IMR-90 (cell line): ENCODE measurements around the gene SERPINA12. TPM values are rescaled to one million over a fixed set of nuclear protein-coding genes. Genes with fewer than 3 reads are reported as not detected.

Experiments used
- ATAC-seq: fragments of 200-7000 bp; cut with Tn5 transposase; 2 replicates; pipeline ENCODE4 v1.9.1; 2020; ENCODE audit warnings: low read depth, mild to moderate bottlenecking, moderate library complexity
- BruUV-seq: library from RNA; stranded (reverse); fragments of 400-500 nt; replicated peaks from 2 replicates; lab custom pipeline; 2021; lab: Mats Ljungman, UMichigan
- CTCF ChIA-PET: fragments of 300-600 bp; formaldehyde crosslinking; extraction: SDS; loops from one replicate; lab custom pipeline; 2021; ENCODE audit warnings: antibody characterized with exemption; lab: Yijun Ruan, JAX
- POLR2A ChIA-PET: fragments of 300-600 bp; sonication (Branson Sonifier 250); formaldehyde crosslinking; loops from one replicate; lab custom pipeline; 2022; ENCODE audit warnings: antibody characterized with exemption; ENCODE audit not compliant: unreplicated experiment; lab: Charles Lee
- DNase-seq: peaks from one replicate; pipeline ENCODE4 v3.0.0; 2013
- H2AFZ ChIP-seq: replicated peaks from 2 replicates; pipeline ENCODE3; 2013; ENCODE audit warnings: low read length, mild to moderate bottlenecking; ENCODE audit not compliant: poor library complexity
- H2AK5ac ChIP-seq: 2 replicates; pipeline ENCODE4 v1.6.1; 2013; ENCODE audit warnings: low read depth, low read length, inconsistent platforms
- H2AK9ac ChIP-seq: replicated peaks from 2 replicates; pipeline ENCODE3; 2013; ENCODE audit warnings: mild to moderate bottlenecking, low read depth, low read length, moderate library complexity; ENCODE audit not compliant: poor library complexity
- H2BK120ac ChIP-seq: 2 replicates; pipeline ENCODE4 v1.6.1; 2013; ENCODE audit warnings: low read depth, low read length, inconsistent platforms
- H2BK15ac ChIP-seq: 3 replicates; pipeline ENCODE4 v1.6.1; 2013; ENCODE audit warnings: low read depth, low read length, inconsistent platforms
- H2BK20ac ChIP-seq: 2 replicates; pipeline ENCODE4 v1.6.1; 2013; ENCODE audit warnings: low read depth, mild to moderate bottlenecking, inconsistent platforms, low read length, moderate library complexity
- H2BK5ac ChIP-seq: 2 replicates; pipeline ENCODE4 v1.6.1; 2013; ENCODE audit warnings: mild to moderate bottlenecking, low read depth, low read length, inconsistent platforms; ENCODE audit not compliant: poor library complexity, severe bottlenecking
- H3K14ac ChIP-seq: replicated peaks from 2 replicates; pipeline ENCODE4 v1.6.1; 2013; ENCODE audit warnings: low read depth, low read length, inconsistent platforms
- H3K18ac ChIP-seq: 2 replicates; pipeline ENCODE4 v1.6.1; 2013; ENCODE audit warnings: low read depth, low read length, control low read depth
- H3K23ac ChIP-seq: 2 replicates; pipeline ENCODE4 v1.6.1; 2013; ENCODE audit warnings: low read depth, low read length, inconsistent platforms
- H3K27ac ChIP-seq: 2 replicates; pipeline ENCODE4 v1.5.1; 2013; ENCODE audit warnings: mild to moderate bottlenecking, control low read depth, low read length; ENCODE audit not compliant: insufficient read depth
- H3K27me3 ChIP-seq: 2 replicates; pipeline ENCODE4 v1.6.1; 2013; ENCODE audit warnings: low read length; ENCODE audit not compliant: control insufficient read depth, insufficient read depth
- H3K36me3 ChIP-seq: 2 replicates; pipeline ENCODE4 v1.6.1; 2013; ENCODE audit warnings: low read length, mixed read lengths; ENCODE audit not compliant: control insufficient read depth, insufficient read depth
- H3K4ac ChIP-seq: 2 replicates; pipeline ENCODE4 v1.6.1; 2013; ENCODE audit warnings: low read depth, low read length, inconsistent platforms
- H3K4me1 ChIP-seq: 2 replicates; pipeline ENCODE4 v1.6.1; 2013; ENCODE audit warnings: low read length, mixed read lengths; ENCODE audit not compliant: control insufficient read depth, insufficient read depth
- H3K4me2 ChIP-seq: 2 replicates; pipeline ENCODE4 v1.6.1; 2013; ENCODE audit warnings: low read depth, mild to moderate bottlenecking, control low read depth, low read length, moderate library complexity
- H3K4me3 ChIP-seq: 2 replicates; pipeline ENCODE4 v1.5.1; 2013; ENCODE audit warnings: low read depth, mild to moderate bottlenecking, control low read depth, low read length, moderate library complexity; ENCODE audit not compliant: insufficient read depth
- H3K56ac ChIP-seq: 2 replicates; pipeline ENCODE4 v1.6.1; 2013; ENCODE audit warnings: low read length, inconsistent platforms; ENCODE audit not compliant: insufficient read depth; ENCODE audit errors: extremely low read depth
- H3K79me1 ChIP-seq, 2 experiments: 2 replicates each; pipeline ENCODE4 v1.6.1; 2013; ENCODE audit warnings: low read length in 2 of 2, inconsistent platforms in 1 of 2, low read depth in 1 of 2
- H3K9ac ChIP-seq: 2 replicates; pipeline ENCODE4 v1.6.1; 2013; ENCODE audit warnings: low read depth, low read length, control low read depth
- H3K9me1 ChIP-seq: 2 replicates; pipeline ENCODE4 v1.6.1; 2013; ENCODE audit warnings: low read length, inconsistent platforms; ENCODE audit not compliant: insufficient read depth
- H3K9me3 ChIP-seq: 2 replicates; pipeline ENCODE4 v1.6.1; 2013; ENCODE audit warnings: low read length; ENCODE audit not compliant: control insufficient read depth, insufficient read depth
- H4K20me1 ChIP-seq: 2 replicates; pipeline ENCODE4 v1.6.1; 2013; ENCODE audit warnings: low read length, inconsistent platforms; ENCODE audit not compliant: insufficient read depth
- H4K5ac ChIP-seq: 2 replicates; pipeline ENCODE4 v1.6.1; 2013; ENCODE audit warnings: mild to moderate bottlenecking, low read depth, low read length, control low read depth
- H4K8ac ChIP-seq, 2 experiments: 2 replicates each; pipeline ENCODE4 v1.6.1; 2013; ENCODE audit warnings: low read depth in 2 of 2, low read length in 2 of 2, control low read depth in 1 of 2, inconsistent platforms in 1 of 2
- H4K91ac ChIP-seq: 2 replicates; pipeline ENCODE4 v1.6.1; 2013; ENCODE audit warnings: low read depth, low read length, inconsistent platforms; ENCODE audit not compliant: insufficient read depth
- BHLHE40 ChIP-seq: fragments of 150-350 bp; IDR thresholded peaks from 2 replicates; pipeline ENCODE4 v1.6.1; 2016; ENCODE audit warnings: mild to moderate bottlenecking, low read depth, low read length
- CEBPB ChIP-seq: IDR thresholded peaks from 2 replicates; pipeline ENCODE4 v1.6.1; 2012; ENCODE audit warnings: low read depth, low read length, improper control_type of control experiment
- CHD1 ChIP-seq: IDR thresholded peaks from 2 replicates; pipeline ENCODE4 v1.6.1; 2012; ENCODE audit warnings: low read depth, low read length, improper control_type of control experiment
- FOS ChIP-seq: fragments of 150-350 bp; IDR thresholded peaks from 2 replicates; pipeline ENCODE4 v1.6.1; 2016; ENCODE audit warnings: low read depth, low read length
- MAFK ChIP-seq: IDR thresholded peaks from 2 replicates; pipeline ENCODE4 v1.6.1; 2012; ENCODE audit warnings: low read depth, low read length, improper control_type of control experiment
- MAZ ChIP-seq: IDR thresholded peaks from 2 replicates; pipeline ENCODE4 v1.6.1; 2012; ENCODE audit warnings: low read depth, mild to moderate bottlenecking, low read length, improper control_type of control experiment, moderate library complexity, borderline replicate concordance
- MXI1 ChIP-seq: IDR thresholded peaks from 2 replicates; pipeline ENCODE4 v1.6.1; 2012; ENCODE audit warnings: low read depth, mild to moderate bottlenecking, low read length, moderate library complexity, borderline replicate concordance
- NFE2L2 ChIP-seq: fragments of 150-350 bp; IDR thresholded peaks from 2 replicates; pipeline ENCODE4 v1.6.1; 2016; ENCODE audit warnings: low read depth, mild to moderate bottlenecking, low read length
- RAD21 ChIP-seq: IDR thresholded peaks from 2 replicates; pipeline ENCODE4 v1.6.1; 2012; ENCODE audit warnings: low read length, improper control_type of control experiment
- RCOR1 ChIP-seq: IDR thresholded peaks from 2 replicates; pipeline ENCODE4 v1.6.1; 2012; ENCODE audit warnings: mild to moderate bottlenecking, low read length, improper control_type of control experiment; ENCODE audit not compliant: insufficient replicate concordance
- RFX5 ChIP-seq: IDR thresholded peaks from 2 replicates; pipeline ENCODE4 v1.8.0; 2012; ENCODE audit warnings: low read depth, mild to moderate bottlenecking, low read length, moderate library complexity
- SMC3 ChIP-seq: fragments of 150-350 bp; IDR thresholded peaks from 2 replicates; pipeline ENCODE4 v1.6.1; 2016; ENCODE audit warnings: low read depth, mild to moderate bottlenecking, antibody characterized with exemption, low read length, moderate library complexity
- WGBS, 2 experiments: methylation state at CpG; one replicate each; pipeline versions ENCODE4 v1.1.5 to v1.1.7; 2013; ENCODE audit warnings: missing lambda C conversion rate in 2 of 2; ENCODE audit not compliant: insufficient read length in 1 of 2; ENCODE audit errors: extremely low coverage in 2 of 2; 5-methylcytosine and 5-hydroxymethylcytosine counted together
- dilution Hi-C: fragments of 300-500 bp; cut with HindIII; formaldehyde crosslinking; loops from one replicate; pipeline ENCODE4 v1.14.3; 2018; ENCODE audit warnings: low sequenced_read_pairs; ENCODE audit not compliant: unreplicated experiment
- in situ Hi-C: fragments of 300-500 bp; cut with MboI; formaldehyde crosslinking; loops from 3 replicates; pipeline ENCODE4 v1.14.3; 2019; ENCODE audit warnings: low sequenced_read_pairs, inconsistent platforms, mixed read lengths
- intact Hi-C: fragments of 100-400 bp; cut with micrococcal nuclease; formaldehyde crosslinking; loops from 2 replicates; pipeline ENCODE4 v1.10.0; 2022
- polyA plus RNA-seq, 3 experiments: library from polyadenylated mRNA; depleted of rRNA; stranded (reverse); fragments of >200 nt; gene quantifications; 2 replicates each; pipeline ENCODE4 v1.2.3, GENCODE V29; 2012; ENCODE audit warnings: low replicate concordance in 1 of 3
- total RNA-seq: library from RNA; depleted of rRNA; stranded (reverse); fragments of >200 nt; gene quantifications from 2 replicates; pipeline ENCODE4 v1.2.3, GENCODE V29; 2012
- TF ChIP-seq, protein P1 (sequence below): fragments of 150-350 bp; IDR thresholded peaks from 2 replicates; pipeline ENCODE4 v1.6.1; 2017; ENCODE audit warnings: mild to moderate bottlenecking, antibody characterized with exemption, low read length, low read depth
- TF ChIP-seq, protein P2 (sequence below): conservative IDR thresholded peaks from 2 replicates; pipeline ENCODE4 v1.5.1; 2012; ENCODE audit warnings: mild to moderate bottlenecking, low read depth, low read length, improper control_type of control experiment
- TF ChIP-seq, protein P3 (sequence below): fragments of 150-350 bp; IDR thresholded peaks from 2 replicates; pipeline ENCODE4 v1.6.1; 2016; ENCODE audit warnings: low read depth, mild to moderate bottlenecking, low read length, moderate library complexity, borderline replicate concordance

Gene SERPINA12
- total and polyA plus RNA-seq, 2 of the 4 experiments (the other 2 are of a cell fraction): not detected

DNA sequence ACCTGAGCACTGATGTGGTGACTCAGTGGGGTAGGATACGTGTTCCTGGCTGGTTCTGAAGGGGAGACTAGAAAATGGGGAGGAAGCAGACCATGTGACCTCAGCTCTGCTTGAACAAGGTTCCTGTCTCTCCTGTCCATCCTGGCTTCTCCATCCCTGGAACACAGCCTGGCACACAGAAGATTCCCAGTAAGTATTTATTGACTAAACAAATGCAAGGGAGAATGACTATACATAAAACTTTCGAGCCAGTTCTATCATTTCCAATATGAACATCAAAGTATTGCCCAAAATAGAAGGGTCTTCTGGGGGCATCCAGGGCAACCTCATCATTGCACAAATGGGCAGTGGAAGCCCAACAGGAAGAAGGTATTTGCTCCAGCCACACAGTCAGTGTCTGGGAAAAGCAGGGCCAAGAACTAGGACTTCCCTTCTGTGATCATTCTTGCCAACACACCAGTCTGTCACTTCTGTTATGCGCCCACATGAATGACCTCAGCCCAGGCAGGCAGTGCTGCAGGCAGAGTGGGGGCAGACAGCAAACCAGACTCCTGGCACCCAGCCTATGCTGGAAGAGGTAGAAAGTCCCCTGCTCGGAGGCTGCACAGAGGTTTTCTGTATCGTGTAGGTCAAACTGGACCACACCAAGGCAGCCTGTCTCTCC is 27.7 kb downstream of the SERPINA12 start:
- ATAC-seq: no peak
- no TSS peak for BruUV-seq
- no peaks in the 10 kb centered on the region for H3K27me3 ChIP-seq
- ChIA-PET POLR2A (no interaction called here), CTCF (no interaction called here)
- no peak overlapping the region for H2BK120ac ChIP-seq
- H3K9me3 ChIP-seq: peaks cover 9% of the 10 kb centered on the region; the same call in 1 of the 2 replicates
- no peaks in the 10 kb centered on the region for H3K9me1 ChIP-seq
- no peaks in the 10 kb centered on the region for H3K79me1 ChIP-seq
- no peak overlapping the region for H3K4me3 ChIP-seq
- TF ChIP-seq NFE2L2 (no peak), BHLHE40 (no peak), RFX5 (no peak), RCOR1 (no peak), CHD1 (no peak), CEBPB (no peak), SMC3 (no peak), MAFK (no peak), MXI1 (no peak), FOS (no peak), MAZ (no peak), RAD21 (no peak)
- TF ChIP-seq, protein P1, sequence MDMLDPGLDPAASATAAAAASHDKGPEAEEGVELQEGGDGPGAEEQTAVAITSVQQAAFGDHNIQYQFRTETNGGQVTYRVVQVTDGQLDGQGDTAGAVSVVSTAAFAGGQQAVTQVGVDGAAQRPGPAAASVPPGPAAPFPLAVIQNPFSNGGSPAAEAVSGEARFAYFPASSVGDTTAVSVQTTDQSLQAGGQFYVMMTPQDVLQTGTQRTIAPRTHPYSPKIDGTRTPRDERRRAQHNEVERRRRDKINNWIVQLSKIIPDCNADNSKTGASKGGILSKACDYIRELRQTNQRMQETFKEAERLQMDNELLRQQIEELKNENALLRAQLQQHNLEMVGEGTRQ: no peak
- TF ChIP-seq, protein P2, sequence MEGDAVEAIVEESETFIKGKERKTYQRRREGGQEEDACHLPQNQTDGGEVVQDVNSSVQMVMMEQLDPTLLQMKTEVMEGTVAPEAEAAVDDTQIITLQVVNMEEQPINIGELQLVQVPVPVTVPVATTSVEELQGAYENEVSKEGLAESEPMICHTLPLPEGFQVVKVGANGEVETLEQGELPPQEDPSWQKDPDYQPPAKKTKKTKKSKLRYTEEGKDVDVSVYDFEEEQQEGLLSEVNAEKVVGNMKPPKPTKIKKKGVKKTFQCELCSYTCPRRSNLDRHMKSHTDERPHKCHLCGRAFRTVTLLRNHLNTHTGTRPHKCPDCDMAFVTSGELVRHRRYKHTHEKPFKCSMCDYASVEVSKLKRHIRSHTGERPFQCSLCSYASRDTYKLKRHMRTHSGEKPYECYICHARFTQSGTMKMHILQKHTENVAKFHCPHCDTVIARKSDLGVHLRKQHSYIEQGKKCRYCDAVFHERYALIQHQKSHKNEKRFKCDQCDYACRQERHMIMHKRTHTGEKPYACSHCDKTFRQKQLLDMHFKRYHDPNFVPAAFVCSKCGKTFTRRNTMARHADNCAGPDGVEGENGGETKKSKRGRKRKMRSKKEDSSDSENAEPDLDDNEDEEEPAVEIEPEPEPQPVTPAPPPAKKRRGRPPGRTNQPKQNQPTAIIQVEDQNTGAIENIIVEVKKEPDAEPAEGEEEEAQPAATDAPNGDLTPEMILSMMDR: no peak
- TF ChIP-seq, protein P3, sequence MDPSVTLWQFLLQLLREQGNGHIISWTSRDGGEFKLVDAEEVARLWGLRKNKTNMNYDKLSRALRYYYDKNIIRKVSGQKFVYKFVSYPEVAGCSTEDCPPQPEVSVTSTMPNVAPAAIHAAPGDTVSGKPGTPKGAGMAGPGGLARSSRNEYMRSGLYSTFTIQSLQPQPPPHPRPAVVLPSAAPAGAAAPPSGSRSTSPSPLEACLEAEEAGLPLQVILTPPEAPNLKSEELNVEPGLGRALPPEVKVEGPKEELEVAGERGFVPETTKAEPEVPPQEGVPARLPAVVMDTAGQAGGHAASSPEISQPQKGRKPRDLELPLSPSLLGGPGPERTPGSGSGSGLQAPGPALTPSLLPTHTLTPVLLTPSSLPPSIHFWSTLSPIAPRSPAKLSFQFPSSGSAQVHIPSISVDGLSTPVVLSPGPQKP: no peak
- no peak overlapping the region for H4K91ac ChIP-seq
- no peak overlapping the region for H3K4ac ChIP-seq
- H3K56ac ChIP-seq: no peak overlapping the region
- H3K23ac ChIP-seq: no peak overlapping the region
- no peak overlapping the region for H3K14ac ChIP-seq
- H3K18ac ChIP-seq: no peak overlapping the region
- H3K27ac ChIP-seq: no peak overlapping the region
- WGBS, 2 experiments: no CpG with 5 or more reads among the region's 5 CpGs
- H2AFZ ChIP-seq: no peak overlapping the region
- no peak overlapping the region for H2BK15ac ChIP-seq
- no peak overlapping the region for H2BK5ac ChIP-seq
- H2BK20ac ChIP-seq: no peak overlapping the region
- no peak overlapping the region for H2AK5ac ChIP-seq
- no peak overlapping the region for H3K9ac ChIP-seq
- no peaks in the 10 kb centered on the region for H4K20me1 ChIP-seq
- H4K5ac ChIP-seq: no peak overlapping the region
- H2AK9ac ChIP-seq: no peak overlapping the region
- dilution Hi-C loops: no loop called here
- peak; percentile 55 for DNase-seq
- no peaks in the 10 kb centered on the region; the same call in 1 of the 2 replicates for H3K4me1 ChIP-seq
- in situ Hi-C loops: no loop called here
- no peak overlapping the region for H3K4me2 ChIP-seq
- intact Hi-C loops: loop anchor here (10.0 kb wide), 1 partner anchor 297 kb away; no protein-coding TSS in a partner anchor
- H4K8ac ChIP-seq: no peak overlapping the region
- H3K36me3 ChIP-seq: no peaks in the 10 kb centered on the region
